Subcutaneous adipose tissue (tissue), 4 donors: ENCODE measurements around the gene SLC6A12. TPM values are rescaled to one million over a fixed set of nuclear protein-coding genes. Genes with fewer than 3 reads are reported as not detected.

Experiments used
- total RNA-seq, 4 donors: library from RNA; depleted of rRNA; stranded (reverse); fragments of >200 nt; gene quantifications; one replicate each; pipeline ENCODE4 v1.1.0, GENCODE V29; 2016
- TF ChIP-seq, protein P1 (sequence below): fragments of 450-650 bp; IDR thresholded peaks from one replicate; pipeline ENCODE4 v1.5.1; 2016; ENCODE audit warnings: low read depth, mild to moderate bottlenecking, control low read depth, antibody characterized with exemption, moderate library complexity

The SLC6A12 gene
- total RNA-seq, 4 donors from 2014 or later = 0.33 to 4.4 (median 1.5) TPM

DNA sequence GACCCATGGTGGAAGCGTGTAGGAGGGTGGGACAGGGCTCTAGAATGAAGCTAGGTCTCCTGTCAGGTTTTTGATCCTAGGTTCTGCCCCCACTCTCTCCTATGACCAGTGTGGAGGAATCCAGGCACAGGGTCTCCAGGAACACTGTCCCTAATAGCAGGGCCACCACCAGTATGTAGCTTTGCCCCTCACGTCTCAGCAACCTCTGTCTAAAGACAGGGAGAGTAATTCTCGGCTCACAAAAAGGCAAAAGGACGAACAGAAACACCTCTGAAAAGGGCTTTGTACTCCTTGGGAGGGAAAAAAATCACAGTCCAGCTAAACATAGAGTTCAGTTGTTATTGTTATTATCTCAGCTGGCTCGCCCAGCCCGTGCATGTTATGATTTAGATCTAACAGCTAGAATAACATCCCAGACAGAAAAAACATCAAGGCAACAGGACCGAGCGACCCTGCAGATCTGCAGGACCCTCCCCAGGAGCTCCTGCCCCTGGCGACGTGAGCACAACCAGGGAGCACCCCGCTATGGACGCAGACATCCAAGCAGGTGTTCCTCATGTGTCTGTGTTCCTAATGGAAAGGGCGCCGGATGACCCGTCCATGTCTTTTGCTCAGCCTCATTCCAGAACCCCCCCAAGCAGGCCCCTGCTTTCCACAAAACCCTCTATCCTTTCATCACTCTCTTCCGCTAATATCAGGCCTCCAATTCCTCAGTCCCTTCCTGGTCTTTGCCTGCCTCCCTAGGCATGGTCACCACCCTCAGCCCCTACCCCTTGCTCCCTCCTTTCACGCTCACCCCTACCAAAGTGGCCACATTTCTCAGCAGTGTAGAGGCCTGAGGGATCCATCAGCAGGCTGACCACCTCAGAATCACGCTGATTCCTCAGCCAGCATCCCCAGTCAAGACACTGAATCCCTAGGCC, 14.2 kb upstream of the SLC6A12 start:
- TF ChIP-seq, protein P1, sequence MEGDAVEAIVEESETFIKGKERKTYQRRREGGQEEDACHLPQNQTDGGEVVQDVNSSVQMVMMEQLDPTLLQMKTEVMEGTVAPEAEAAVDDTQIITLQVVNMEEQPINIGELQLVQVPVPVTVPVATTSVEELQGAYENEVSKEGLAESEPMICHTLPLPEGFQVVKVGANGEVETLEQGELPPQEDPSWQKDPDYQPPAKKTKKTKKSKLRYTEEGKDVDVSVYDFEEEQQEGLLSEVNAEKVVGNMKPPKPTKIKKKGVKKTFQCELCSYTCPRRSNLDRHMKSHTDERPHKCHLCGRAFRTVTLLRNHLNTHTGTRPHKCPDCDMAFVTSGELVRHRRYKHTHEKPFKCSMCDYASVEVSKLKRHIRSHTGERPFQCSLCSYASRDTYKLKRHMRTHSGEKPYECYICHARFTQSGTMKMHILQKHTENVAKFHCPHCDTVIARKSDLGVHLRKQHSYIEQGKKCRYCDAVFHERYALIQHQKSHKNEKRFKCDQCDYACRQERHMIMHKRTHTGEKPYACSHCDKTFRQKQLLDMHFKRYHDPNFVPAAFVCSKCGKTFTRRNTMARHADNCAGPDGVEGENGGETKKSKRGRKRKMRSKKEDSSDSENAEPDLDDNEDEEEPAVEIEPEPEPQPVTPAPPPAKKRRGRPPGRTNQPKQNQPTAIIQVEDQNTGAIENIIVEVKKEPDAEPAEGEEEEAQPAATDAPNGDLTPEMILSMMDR = no peak

- TF ChIP-seq, protein P1 = no peak
Observed at GRCh38 chr12:227286-227915, 13.4 kb upstream of the SLC6A12 start.

DNA sequence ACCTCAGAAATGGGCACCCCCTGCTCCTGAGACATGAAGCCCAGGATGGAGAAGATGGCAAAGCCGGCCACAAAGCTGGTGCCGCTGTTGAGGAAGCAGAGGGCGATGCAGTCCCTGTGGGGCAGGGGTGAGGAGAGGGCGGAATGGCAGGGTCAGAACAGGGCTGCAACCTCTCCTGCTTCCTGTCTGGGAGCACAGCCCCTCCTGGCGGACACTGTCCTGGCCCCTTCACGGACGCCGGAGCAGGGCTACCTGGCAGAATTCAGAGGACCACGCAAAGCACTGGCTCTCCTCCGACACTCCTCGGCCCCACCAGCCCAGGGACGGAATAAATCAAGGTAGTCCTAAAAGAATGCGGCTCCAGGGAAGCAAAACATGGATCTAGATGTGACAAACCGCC, 12.4 kb upstream of the SLC6A12 start:
- TF ChIP-seq, protein P1 = no peak

DNA sequence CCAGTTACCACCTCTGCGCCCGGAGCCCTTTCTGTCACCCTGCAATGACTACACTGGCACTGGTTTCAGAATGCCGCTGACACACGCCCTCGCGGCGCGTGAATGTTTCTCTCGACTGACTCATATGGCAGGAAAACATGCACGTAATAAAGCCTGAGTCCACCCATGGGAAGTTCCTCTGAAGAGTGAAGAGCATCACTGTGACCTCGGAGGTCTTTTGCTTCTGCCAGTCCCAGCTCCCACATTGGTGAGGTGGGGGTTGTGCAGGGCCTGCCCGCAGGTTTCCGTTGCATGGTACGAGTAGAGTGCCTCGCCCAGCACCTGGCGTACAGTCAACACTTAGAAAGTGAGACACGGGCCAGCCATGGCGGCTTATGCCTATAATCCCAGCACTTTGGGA, 11.1 kb upstream of the SLC6A12 start:
- TF ChIP-seq, protein P1 = no peak

DNA sequence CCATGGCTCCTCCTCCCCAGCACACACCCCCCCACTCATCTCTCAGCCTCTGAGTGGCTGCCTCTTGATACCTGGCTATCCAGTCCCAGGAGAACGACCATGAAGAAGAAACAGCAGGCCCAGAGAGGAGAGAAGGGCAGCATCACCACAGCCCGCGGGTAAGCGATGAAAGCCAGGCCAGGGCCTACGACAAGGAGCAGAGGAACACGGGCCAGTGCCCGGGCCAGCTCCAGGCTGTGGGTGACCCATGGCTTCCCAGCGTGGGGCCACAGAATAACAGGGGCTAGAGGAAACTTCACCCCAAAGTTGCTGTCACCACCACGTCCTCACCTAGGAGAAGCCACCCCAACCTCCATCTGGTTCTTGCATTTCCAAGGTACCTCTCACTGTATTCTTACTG, 10.4 kb upstream of the SLC6A12 start:
- TF ChIP-seq, protein P1 = no peak

- TF ChIP-seq, protein P1 = no peak
Observed at GRCh38 chr12:223841-224240, 9.9 kb upstream of the SLC6A12 start.

- TF ChIP-seq, protein P1 = no peak
Observed at GRCh38 chr12:221736-222135, 7.8 kb upstream of the SLC6A12 start.
